Activated T-helper 2 cell treated with anti-CD3 and anti-CD28 coated beads, Interferon-gamma antibody, Interleukin-2, Interleukin-4, amounts not matched to agents 10 μg/mL and 5 μg/mL and 100 μg/mL, durations not matched to agents 14 hours and 24 hours and 36 hours (primary cell): ENCODE data around the gene LRCH1. TPM values are rescaled to one million over a fixed set of nuclear protein-coding genes. Genes with fewer than 3 reads are reported as not detected.

Experiments used
- DNase-seq: peaks from one replicate; pipeline ENCODE4 v3.0.0; 2021; ENCODE audit warnings: low spot score
- H3K27ac Mint-ChIP-seq: one replicate; pipeline ENCODE4 v1.8.0; 2021; ENCODE audit warnings: mixed read lengths
- H3K27me3 Mint-ChIP-seq: one replicate; pipeline ENCODE4 v1.8.0; 2021; ENCODE audit warnings: low read depth, mixed read lengths
- H3K36me3 Mint-ChIP-seq: one replicate; pipeline ENCODE4 v1.8.0; 2021; ENCODE audit warnings: low read depth, mixed read lengths
- H3K4me1 Mint-ChIP-seq: one replicate; pipeline ENCODE4 v1.8.0; 2021; ENCODE audit warnings: low read depth, mixed read lengths
- H3K4me3 Mint-ChIP-seq: one replicate; pipeline ENCODE4 v1.8.0; 2021; ENCODE audit warnings: low read depth, mild to moderate bottlenecking, moderate library complexity, mixed read lengths
- H3K9me3 Mint-ChIP-seq: one replicate; pipeline ENCODE4 v1.8.0; 2021; ENCODE audit warnings: mixed read lengths
- intact Hi-C: fragments of 100-400 bp; cut with micrococcal nuclease; formaldehyde crosslinking; loops from one replicate; pipeline ENCODE4 v1.15.1; 2023
- total RNA-seq: library from RNA; stranded (reverse); gene quantifications from 2 replicates; pipeline ENCODE4 v1.2.3, GENCODE V29; 2022

Gene LRCH1
- total RNA-seq, 1 donor from 2014 or later, result 17.8 TPM

DNA sequence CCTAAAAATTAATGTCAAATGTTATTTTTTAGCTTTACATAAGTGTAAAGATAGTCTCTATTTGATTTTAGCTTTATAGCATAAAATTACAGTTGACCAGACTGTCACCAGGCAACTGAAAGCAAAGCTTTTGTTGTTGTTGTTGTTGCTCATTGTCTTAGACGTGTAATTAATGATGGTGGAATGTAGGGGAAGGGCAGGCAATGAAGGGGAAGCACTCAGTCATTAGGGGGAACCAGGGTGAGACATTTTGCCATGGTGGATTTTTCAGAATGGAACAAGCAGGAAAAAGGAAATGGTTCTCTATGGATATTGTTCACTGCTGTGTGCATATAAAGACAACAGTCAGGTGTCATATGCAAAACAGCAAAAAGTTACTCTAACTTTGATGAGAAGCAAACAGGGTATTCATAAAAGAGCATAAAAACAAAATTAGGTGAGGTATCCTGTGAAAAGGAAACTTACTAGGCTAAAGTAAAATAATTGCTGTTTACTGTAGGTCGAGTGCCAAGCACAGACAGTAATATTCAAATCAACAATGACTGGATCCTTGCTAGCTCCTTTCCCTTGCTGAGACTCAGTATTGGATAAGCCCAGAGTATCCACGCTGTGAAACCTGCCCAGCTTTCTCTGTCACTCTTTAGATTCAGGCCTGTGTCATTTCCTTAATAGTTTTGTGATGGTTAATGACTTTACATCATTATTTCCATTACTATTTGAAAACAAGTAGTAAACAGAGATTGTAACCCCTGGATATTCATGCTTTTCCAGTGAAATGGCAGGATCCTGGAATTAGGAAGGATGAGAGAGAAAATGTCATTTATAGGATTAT is 110.5 kb downstream of the LRCH1 start:
- peaks cover 43% of the 10 kb centered on the region for H3K4me1 Mint-ChIP-seq
- H3K27ac Mint-ChIP-seq, result no peak overlapping the region
- intact Hi-C loops, result loop anchor here (10.0 kb wide), 1 partner anchor 339 kb away; no protein-coding TSS in a partner anchor
- peaks cover 4% of the 10 kb centered on the region for H3K36me3 Mint-ChIP-seq
- H3K4me3 Mint-ChIP-seq, result no peak overlapping the region
- no peaks in the 10 kb centered on the region for H3K27me3 Mint-ChIP-seq
- no peak for DNase-seq
- no peaks in the 10 kb centered on the region for H3K9me3 Mint-ChIP-seq

DNA sequence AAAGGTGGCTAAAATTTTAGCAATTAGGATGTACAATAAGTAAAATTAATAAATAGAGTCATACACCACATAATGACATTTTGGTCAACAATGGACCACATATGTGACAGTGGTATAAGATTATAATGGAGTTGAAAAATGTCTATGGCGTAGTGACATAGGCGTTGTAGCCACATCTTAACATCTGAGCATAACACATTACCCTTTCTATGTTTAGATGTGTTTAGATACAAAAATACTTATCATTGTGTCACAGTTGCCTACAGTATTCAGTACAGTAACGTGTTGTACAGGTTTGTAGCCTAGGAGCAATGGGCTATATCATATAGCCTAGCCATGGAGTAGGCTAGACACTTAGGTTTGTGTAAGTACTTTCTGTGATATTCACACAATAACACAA is 111.2 kb downstream of the LRCH1 start:
- DNase-seq, result no peak
- peaks cover 48% of the 10 kb centered on the region for H3K4me1 Mint-ChIP-seq
- H3K36me3 Mint-ChIP-seq, result peaks cover 8% of the 10 kb centered on the region
- intact Hi-C loops, result loop anchor here (10.0 kb wide), 1 partner anchor 339 kb away; no protein-coding TSS in a partner anchor
- H3K27me3 Mint-ChIP-seq, result no peaks in the 10 kb centered on the region
- H3K9me3 Mint-ChIP-seq, result no peaks in the 10 kb centered on the region
- H3K27ac Mint-ChIP-seq, result no peak overlapping the region
- no peak overlapping the region for H3K4me3 Mint-ChIP-seq

DNA sequence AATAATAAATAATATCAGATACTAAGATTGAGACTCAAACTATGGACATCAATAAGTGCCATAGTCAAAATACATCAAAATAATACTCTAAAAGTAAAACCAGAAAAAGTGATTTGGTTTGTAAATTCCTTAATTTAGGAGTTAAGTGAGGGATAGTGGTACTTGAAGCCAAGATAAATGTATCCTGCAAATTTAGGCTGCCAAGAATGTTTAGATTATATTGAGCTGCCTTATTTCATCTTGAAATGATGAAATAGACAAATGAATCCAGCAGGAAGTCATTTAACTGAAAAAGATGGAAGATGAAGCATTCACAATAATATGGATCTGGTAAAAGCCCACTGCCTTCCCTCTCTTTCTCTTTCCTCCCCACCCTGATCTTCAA is 112.3 kb downstream of the LRCH1 start:
- no peaks in the 10 kb centered on the region for H3K9me3 Mint-ChIP-seq
- no peak overlapping the region for H3K4me3 Mint-ChIP-seq
- intact Hi-C loops, result loop anchor here (5.0 to 10.0 kb wide), 3 partner anchors 58 to 340 kb away; no protein-coding TSS in a partner anchor
- H3K27me3 Mint-ChIP-seq, result no peaks in the 10 kb centered on the region
- H3K27ac Mint-ChIP-seq, result peak overlapping the region; percentile 30
- no peak for DNase-seq
- H3K4me1 Mint-ChIP-seq, result peaks cover 49% of the 10 kb centered on the region
- H3K36me3 Mint-ChIP-seq, result peaks cover 11% of the 10 kb centered on the region

DNA sequence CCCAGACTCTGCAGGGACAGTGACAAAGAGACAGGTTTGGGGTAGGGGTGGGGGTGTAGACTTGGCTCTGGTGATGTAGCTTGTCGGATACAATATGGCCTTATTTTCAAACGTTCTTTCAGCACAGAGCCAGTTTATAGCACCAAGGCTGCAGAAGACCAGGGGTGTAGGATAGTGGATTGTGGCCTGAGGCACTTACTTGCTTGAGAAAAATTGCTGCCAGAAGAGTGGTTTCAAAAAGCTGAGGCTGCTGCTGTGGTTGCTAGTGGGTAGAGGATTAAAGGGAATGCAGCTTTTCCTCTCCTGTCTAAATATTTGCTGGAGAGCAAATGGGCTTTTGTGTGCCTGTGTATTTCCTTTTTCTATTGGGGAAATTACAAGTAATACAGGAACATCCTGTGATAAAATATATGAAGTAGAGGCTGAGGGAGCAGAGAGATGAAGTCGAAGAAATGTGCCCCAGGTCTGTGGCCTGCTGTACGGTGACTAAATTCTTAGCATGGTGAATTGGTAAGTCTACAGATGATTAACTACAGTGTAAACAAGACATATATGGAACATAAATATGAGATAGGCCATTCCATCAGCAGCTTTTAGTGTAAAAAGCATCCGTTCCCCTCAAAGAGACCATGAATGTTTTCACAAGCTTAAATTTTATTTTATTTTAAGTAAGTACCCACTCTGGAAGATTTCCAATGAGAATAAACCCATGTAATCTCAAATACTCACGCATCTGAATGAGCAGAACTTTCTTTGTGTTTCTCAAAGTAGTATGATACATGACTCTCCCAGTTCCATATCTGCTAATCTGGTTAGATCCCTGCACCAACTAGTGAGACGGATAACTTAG is 112.9 kb downstream of the LRCH1 start:
- Mint-ChIP-seq H3K4me3 (no peak overlapping the region), H3K36me3 (peaks cover 11% of the 10 kb centered on the region), H3K27ac (peak overlapping the region; percentile 30), H3K27me3 (no peaks in the 10 kb centered on the region), H3K9me3 (no peaks in the 10 kb centered on the region), H3K4me1 (peaks cover 44% of the 10 kb centered on the region)
- no peak for DNase-seq
- intact Hi-C loops, result loop anchor here (1.0 to 10.0 kb wide), 5 partner anchors 9 to 341 kb away; no protein-coding TSS in a partner anchor

DNA sequence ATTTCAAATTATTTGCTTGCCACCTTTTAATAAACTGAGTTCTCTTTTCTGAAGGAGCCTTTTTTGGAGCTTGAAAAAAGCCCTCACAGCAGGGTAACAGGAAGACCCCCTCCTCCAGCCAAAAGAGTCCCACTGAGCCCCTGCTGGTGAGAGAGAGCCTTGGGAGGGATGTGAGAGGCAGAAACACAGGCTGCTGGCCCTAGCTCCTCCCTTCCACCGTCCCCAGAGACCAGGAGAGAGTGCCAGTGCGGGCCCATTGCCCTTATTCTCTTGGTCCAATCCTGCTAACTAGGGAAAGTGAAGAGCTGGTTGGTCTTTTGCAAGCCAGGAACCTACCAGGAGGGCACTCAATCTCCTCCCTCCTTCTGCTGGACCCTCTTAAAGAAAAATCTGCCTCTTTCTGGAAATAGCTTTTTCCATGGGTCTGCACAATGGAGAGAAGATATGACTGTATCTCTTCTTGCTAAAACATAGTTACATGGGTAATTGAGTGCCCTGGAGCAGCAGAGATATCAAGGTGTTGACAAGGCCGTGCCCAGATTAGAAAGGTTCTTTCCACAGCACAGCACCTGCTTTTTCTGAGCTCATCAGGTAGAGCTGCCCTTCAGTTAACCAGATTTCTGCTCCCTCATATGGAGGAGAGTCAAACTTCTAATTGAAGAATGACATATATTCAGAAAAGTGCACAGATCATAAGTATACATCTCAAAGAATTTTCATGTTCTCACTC is 113.9 kb downstream of the LRCH1 start:
- no peaks in the 10 kb centered on the region for H3K9me3 Mint-ChIP-seq
- peak overlapping the region; percentile 63 for H3K4me3 Mint-ChIP-seq
- H3K36me3 Mint-ChIP-seq, result peaks cover 15% of the 10 kb centered on the region
- intact Hi-C loops, result loop anchor here (1.0 to 10.0 kb wide), 5 partner anchors 10 to 342 kb away; no protein-coding TSS in a partner anchor
- no peak for DNase-seq
- peak overlapping the region; percentile 75 for H3K27ac Mint-ChIP-seq
- H3K4me1 Mint-ChIP-seq, result peaks cover 43% of the 10 kb centered on the region
- no peaks in the 10 kb centered on the region for H3K27me3 Mint-ChIP-seq

DNA sequence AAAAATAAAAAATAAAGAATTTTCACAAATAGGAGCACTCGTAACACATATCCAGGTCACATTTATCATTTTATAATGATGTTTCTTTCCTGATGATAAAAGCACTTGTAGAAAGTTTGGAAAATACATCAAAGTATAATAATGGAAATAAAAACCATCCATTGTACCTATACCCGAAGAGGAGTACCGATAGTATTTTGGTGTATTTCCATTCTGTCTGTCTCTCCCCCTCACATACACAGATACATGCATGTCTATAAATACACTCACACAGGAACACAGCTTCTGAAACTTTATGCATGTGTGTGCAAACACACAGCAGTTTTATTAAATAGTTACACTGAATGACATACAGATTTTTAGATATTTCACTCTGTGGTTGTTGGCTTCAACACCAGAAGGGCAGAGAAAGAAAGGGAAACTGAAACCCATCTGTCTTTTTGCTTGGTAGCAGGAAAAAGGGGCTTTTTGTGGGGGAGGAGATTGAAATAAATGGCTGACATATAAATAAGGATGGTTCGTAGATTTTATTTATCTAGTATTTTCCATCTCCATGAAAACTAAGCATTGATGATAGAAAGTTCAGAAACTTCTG is 114.8 kb downstream of the LRCH1 start:
- Mint-ChIP-seq H3K4me1 (peaks cover 40% of the 10 kb centered on the region), H3K9me3 (no peaks in the 10 kb centered on the region), H3K27ac (peak overlapping the region; percentile 71), H3K27me3 (no peaks in the 10 kb centered on the region), H3K36me3 (peaks cover 15% of the 10 kb centered on the region), H3K4me3 (peak overlapping the region; percentile 68)
- intact Hi-C loops, result loop anchor here (2.0 to 10.0 kb wide), 5 partner anchors 17 to 343 kb away; no protein-coding TSS in a partner anchor
- DNase-seq, result no peak

DNA sequence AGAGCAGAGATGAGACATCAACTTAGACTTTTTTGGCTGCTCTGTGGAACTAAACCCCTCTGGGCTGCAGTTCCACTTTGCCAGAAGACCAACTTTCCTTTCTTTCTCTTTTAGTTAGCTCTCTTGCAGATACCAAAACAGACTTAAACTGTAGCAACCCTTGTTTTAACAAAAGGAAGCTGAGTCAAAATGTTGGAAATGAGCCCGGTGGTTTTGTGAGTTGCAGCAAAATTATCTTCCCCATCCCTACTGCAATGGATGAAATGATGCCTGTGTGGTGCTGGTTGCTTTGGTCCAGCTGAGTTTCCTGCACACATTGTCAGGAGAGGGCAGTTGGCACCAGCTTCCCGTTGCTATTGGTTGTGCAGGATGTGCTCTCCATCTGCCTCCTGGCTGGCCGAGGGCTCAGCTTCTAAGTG is 115.3 kb downstream of the LRCH1 start:
- Mint-ChIP-seq H3K4me1 (peaks cover 36% of the 10 kb centered on the region), H3K4me3 (peak overlapping the region; percentile 68), H3K36me3 (peaks cover 15% of the 10 kb centered on the region), H3K9me3 (no peaks in the 10 kb centered on the region), H3K27me3 (no peaks in the 10 kb centered on the region), H3K27ac (peak overlapping the region; percentile 71)
- intact Hi-C loops, result loop anchor here (2.0 to 10.0 kb wide), 4 partner anchors 18 to 344 kb away; no protein-coding TSS in a partner anchor
- no peak for DNase-seq

DNA sequence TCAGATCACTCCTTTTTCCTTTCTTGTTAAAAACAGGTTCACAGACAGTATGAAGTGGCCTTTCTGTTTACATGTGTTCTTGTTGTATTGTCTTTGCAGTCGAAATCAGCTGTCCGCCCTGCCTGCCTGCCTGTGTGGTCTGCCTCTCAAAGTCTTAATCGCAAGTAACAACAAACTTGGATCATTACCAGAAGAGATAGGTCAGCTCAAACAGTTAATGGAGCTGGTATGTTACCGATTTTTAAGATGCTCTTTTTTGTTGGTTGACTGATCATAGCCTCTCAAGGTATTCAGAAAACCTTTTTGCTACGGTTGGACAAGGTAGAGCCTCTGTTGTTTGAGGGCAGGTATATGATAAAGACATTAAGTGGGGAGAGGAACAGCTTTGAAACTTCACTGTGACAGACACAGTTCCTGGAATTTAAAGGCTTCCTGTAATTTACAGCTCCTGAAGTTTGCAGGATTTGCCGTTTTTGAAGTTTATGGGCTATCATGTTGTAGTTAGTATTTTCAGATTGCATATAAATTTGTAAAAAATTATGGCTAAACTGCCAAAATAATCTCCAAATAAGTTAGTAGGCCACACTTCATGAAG is 116.1 kb downstream of the LRCH1 start:
- Mint-ChIP-seq H3K9me3 (no peaks in the 10 kb centered on the region), H3K36me3 (peaks cover 15% of the 10 kb centered on the region), H3K4me3 (peak overlapping the region; percentile 58), H3K27ac (peak overlapping the region; percentile 71), H3K4me1 (peaks cover 35% of the 10 kb centered on the region), H3K27me3 (no peaks in the 10 kb centered on the region)
- intact Hi-C loops, result loop anchor here (2.0 to 10.0 kb wide), 4 partner anchors 18 to 344 kb away; no protein-coding TSS in a partner anchor
- DNase-seq, result no peak

DNA sequence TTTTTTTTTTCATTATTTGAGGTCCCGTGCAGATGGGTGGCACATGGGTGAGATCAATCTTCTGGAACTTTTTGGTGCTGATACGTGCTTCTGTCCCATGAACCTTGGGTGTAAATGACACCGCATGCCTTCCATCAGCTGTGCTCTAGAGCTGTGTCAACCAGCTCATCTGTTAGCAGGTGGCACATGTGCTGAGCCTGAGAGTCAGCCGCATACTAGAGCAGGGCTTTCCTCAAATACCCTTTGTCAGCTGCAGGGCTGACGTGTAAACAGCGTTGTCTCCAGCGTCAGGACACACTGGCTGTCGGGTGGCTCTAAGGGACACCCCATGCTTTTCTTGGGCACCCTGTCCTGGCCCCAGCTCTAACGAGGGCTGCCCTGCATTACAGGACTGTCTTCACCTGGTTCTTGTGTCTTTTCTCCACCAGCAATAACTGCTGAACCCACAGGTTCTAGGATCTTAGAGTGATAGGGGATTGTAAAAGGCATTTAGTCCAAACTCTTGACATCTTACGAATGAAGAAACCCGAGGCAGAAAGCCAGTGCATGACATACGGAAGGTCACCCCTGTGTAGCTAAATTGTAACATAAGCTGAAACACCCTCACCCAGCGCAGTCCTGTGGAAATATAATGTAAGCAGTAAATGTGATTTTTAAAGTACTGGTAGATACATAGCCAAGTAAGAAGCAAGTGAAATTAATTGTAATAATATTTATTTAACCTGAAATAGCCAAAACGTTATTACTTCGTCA is 119.5 kb downstream of the LRCH1 start:
- Mint-ChIP-seq H3K36me3 (peaks cover 19% of the 10 kb centered on the region), H3K27me3 (no peaks in the 10 kb centered on the region), H3K27ac (no peak overlapping the region), H3K4me3 (no peak overlapping the region), H3K4me1 (peaks cover 32% of the 10 kb centered on the region), H3K9me3 (no peaks in the 10 kb centered on the region)
- intact Hi-C loops, result no loop called here
- DNase-seq, result no peak

DNA sequence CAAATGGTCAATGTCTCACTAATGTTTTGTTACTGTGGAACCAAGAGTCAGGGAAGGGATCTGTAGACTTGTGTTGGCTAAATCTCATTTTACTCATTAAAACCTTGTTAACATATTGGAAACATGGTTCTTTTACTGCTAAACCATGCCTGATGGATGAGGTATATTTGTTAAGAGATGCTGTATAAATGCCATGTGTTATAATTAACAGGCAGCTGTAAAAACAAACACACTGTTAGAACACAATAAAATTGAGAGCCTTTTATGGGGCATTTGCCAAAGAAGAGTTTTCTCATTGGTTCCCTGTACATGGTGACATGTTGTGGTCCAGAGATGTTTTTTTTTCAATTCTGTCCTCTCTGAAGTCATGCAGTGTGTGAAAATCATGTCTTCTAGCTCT is 122.0 kb downstream of the LRCH1 start:
- peaks cover 17% of the 10 kb centered on the region for H3K4me1 Mint-ChIP-seq
- peaks cover 12% of the 10 kb centered on the region for H3K36me3 Mint-ChIP-seq
- H3K4me3 Mint-ChIP-seq, result no peak overlapping the region
- H3K27ac Mint-ChIP-seq, result no peak overlapping the region
- intact Hi-C loops, result no loop called here
- no peak for DNase-seq
- H3K27me3 Mint-ChIP-seq, result no peaks in the 10 kb centered on the region
- H3K9me3 Mint-ChIP-seq, result no peaks in the 10 kb centered on the region

DNA sequence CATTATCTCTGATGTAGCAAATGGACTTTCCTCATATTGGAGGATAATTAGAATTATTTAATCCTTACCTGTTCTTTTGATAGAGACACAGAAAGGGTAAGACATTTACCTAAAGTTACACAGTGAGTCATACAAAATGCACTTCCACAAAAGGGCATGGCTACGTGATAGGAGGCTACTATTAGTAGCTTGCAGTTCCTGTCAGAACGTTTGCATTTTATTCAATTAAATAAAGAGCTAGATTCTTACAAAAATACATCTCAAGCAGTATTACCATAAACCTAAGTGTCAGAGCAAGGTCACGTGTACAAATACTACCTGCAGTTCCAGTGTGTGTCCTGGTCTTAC is 123.4 kb downstream of the LRCH1 start:
- Mint-ChIP-seq H3K4me1 (peaks cover 17% of the 10 kb centered on the region), H3K36me3 (peaks cover 4% of the 10 kb centered on the region), H3K4me3 (no peak overlapping the region), H3K27me3 (no peaks in the 10 kb centered on the region), H3K9me3 (no peaks in the 10 kb centered on the region), H3K27ac (no peak overlapping the region)
- no peak for DNase-seq
- intact Hi-C loops, result no loop called here
